Coronary artery (tissue), 2 donors: Measurements from ENCODE around the gene MED13.

ENCODE experiments used
- DNase-seq: peaks from one replicate; pipeline ENCODE4 v3.0.0-alpha.2; 2017; ENCODE audit warnings: low spot score
- H3K27ac ChIP-seq, 2 donors: fragments of 200-600 bp; sonication (generic); one replicate each; pipeline ENCODE4 v1.5.1; 2016 to 2019
- H3K4me3 ChIP-seq: fragments of 200-600 bp; sonication (generic); 2 replicates; pipeline ENCODE4 v1.5.1; 2016; ENCODE audit warnings: mild to moderate bottlenecking, moderate library complexity
- CTCF ChIP-seq: fragments of 200-600 bp; sonication (generic); IDR thresholded peaks from one replicate; pipeline ENCODE4 v1.5.1; 2019; ENCODE audit warnings: antibody characterized with exemption

Gene MED13

GRCh38 chr17:61984821-61985220 lies 80.3 kb downstream of the MED13 start:
- DNase-seq = no peak
- no peak overlapping the region for H3K4me3 ChIP-seq
- TF ChIP-seq CTCF = no peak
- no peak overlapping the region for H3K27ac ChIP-seq

- no peak overlapping the region for H3K4me3 ChIP-seq
- TF ChIP-seq CTCF = no peak
- DNase-seq = no peak
- no peak overlapping the region for H3K27ac ChIP-seq
These were observed 83.8 kb downstream of the MED13 start for GRCh38 chr17:61981323-61981722.

- H3K4me3 ChIP-seq = no peak overlapping the region
- no peak for DNase-seq
- TF ChIP-seq CTCF = no peak
- H3K27ac ChIP-seq = no peak overlapping the region
These were observed 84.5 kb downstream of the MED13 start for GRCh38 chr17:61980535-61980934.

GRCh38 chr17:61974115-61974514 lies 91.0 kb downstream of the MED13 start:
- TF ChIP-seq CTCF = no peak
- Histone ChIP-seq H3K27ac (no peak overlapping the region), H3K4me3 (no peak overlapping the region)
- no peak for DNase-seq

GRCh38 chr17:61972311-61972710 lies 92.8 kb downstream of the MED13 start:
- DNase-seq = no peak
- Histone ChIP-seq H3K4me3 (no peak overlapping the region), H3K27ac (no peak overlapping the region)
- TF ChIP-seq CTCF = no peak

GRCh38 chr17:61970030-61970429 lies 95.0 kb downstream of the MED13 start:
- DNase-seq = no peak
- TF ChIP-seq CTCF = no peak

GRCh38 chr17:61968757-61969156 lies 96.3 kb downstream of the MED13 start:
- no peak for DNase-seq
- H3K4me3 ChIP-seq = no peak overlapping the region
- no peak for TF ChIP-seq CTCF
- H3K27ac ChIP-seq = no peak overlapping the region

More at GRCh38 chr17:61970030-61970429, 95.0 kb downstream of the MED13 start:
- Histone ChIP-seq H3K27ac (no peak overlapping the region), H3K4me3 (no peak overlapping the region)
